HG02938 (cell line): ENCODE data around the gene TIPRL.
A peak's percentile ranks its signal among the peaks of the same experiment; 100 is the strongest.
"Not testable (repeated sequence)": the region's sequence is repeated elsewhere in the genome, so short reads cannot be mapped to it uniquely, and the experiment has no call there.

ENCODE experiments used
- ATAC-seq: cut with Tn5 transposase; IDR thresholded peaks from one replicate; pipeline ENCODE4 v1.9.1; 2021; ENCODE audit warnings: mild to moderate bottlenecking, moderate library complexity; ENCODE audit not compliant: unreplicated experiment

Gene TIPRL

GRCh38 chr1:168178638-168179437 lies at the start of gene TIPRL:
Gene TIPRL, plus strand, starts transcription at chr1:168178962. Its CDS starts 116 bp downstream, at chr1:168179078.
- peak; percentile 86 for ATAC-seq

GRCh38 chr1:168129933-168130332 lies 48.8 kb upstream of the TIPRL start:
- ATAC-seq, result no peak

GRCh38 chr1:168134132-168134531 lies 44.6 kb upstream of the TIPRL start:
- no peak for ATAC-seq

- no peak for ATAC-seq
Measured at GRCh38 chr1:168134642-168135041, 44.1 kb upstream of the TIPRL start.

- ATAC-seq, result no peak
Measured at GRCh38 chr1:168135116-168135920, 43.4 kb upstream of the TIPRL start.

- ATAC-seq, result no peak
Measured at GRCh38 chr1:168135921-168136708, 42.6 kb upstream of the TIPRL start.

GRCh38 chr1:168136709-168137514 lies 41.9 kb upstream of the TIPRL start, which contains the start of gene GPR161:
Gene GPR161, minus strand, starts transcription at chr1:168136930. Its CDS starts 32,080 bp downstream, at chr1:168104850.
- no peak for ATAC-seq

- no peak for ATAC-seq
Measured at GRCh38 chr1:168137515-168137821, 41.3 kb upstream of the TIPRL start.

- ATAC-seq, result no peak
Measured at GRCh38 chr1:168138134-168138533, 40.6 kb upstream of the TIPRL start.

GRCh38 chr1:168139070-168139469 lies 39.7 kb upstream of the TIPRL start:
- ATAC-seq, result no peak

GRCh38 chr1:168141871-168142385 lies 36.8 kb upstream of the TIPRL start:
- no peak for ATAC-seq

- ATAC-seq, result peak; percentile 92
Measured at GRCh38 chr1:168145184-168146159, 33.3 kb upstream of the TIPRL start.

GRCh38 chr1:168146160-168146539 lies 32.6 kb upstream of the TIPRL start:
- no peak for ATAC-seq

- ATAC-seq, result no peak
Measured at GRCh38 chr1:168146626-168147025, 32.1 kb upstream of the TIPRL start.

- no peak for ATAC-seq
Measured at GRCh38 chr1:168148916-168149315, 29.8 kb upstream of the TIPRL start.

- no peak for ATAC-seq
Measured at GRCh38 chr1:168150283-168150682, 28.5 kb upstream of the TIPRL start.

- ATAC-seq, result no peak
Measured at GRCh38 chr1:168151935-168152334, 26.8 kb upstream of the TIPRL start.

GRCh38 chr1:168154707-168155106 lies 24.1 kb upstream of the TIPRL start:
- not testable (repeated sequence) for ATAC-seq

GRCh38 chr1:168155910-168156309 lies 22.9 kb upstream of the TIPRL start:
- ATAC-seq, result no peak
